Activated CD4-positive, alpha-beta T cell treated with anti-CD3 and anti-CD28 coated beads for 4 hours (primary cell): ENCODE data around the gene CPEB3.

Experiments used
- DNase-seq, 2 donors: peaks; one replicate each; pipeline ENCODE4 v3.0.0-alpha.2; 2020

CPEB3 gene

DNA sequence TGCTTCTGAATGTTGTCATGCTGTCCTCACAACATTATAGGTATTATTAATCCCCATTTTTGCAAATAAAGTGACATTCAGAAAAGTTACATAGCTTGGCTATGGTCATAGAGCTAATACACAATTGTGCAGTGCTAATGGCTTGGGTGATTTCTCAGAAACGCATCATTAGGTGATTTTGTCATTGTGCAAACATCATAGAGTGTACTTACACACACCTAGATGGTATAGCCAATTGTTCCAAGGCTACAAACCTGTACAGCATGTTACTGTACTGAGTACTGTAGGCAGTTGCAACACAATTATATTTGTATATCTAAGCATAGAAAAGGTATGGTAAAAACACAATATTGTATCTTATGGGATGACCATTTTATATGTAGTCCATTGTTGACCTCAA is 276.3 kb downstream of the CPEB3 start:
- no peak for DNase-seq

- DNase-seq, result no peak
Observed at GRCh38 chr10:92011560-92012214, 279.2 kb downstream of the CPEB3 start.

DNA sequence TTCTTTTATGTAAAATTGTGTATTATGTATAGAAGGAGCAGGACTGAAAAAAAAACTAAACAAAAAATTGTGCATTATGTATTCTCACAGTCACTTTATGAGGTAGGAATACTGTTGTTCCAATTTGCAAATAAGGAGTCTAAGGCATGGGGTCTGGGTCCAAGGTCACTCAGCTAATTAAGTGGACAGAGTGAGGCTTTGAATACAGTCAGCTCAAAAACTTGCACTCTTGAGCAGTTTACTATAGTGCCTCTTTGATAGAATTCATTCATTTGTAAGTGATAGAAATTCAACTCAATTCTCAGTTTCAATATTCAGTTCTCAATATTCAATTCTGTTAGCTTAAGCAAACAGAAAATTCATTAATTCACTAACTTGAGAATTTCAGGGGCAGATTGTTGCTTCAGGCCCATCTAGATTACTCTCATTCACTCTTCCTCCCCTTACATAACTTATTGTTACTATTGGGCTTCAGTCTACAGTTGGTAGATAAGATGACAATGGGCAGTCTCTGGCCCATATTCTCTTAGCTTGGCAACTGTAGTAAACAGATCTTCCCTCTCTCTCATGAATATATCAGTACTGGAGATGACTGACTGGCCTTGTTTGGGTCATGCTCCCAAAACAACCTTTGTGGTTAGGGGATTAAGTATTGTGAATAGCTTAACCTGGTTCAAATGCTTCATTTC is 280.7 kb downstream of the CPEB3 start:
- no peak for DNase-seq

DNA sequence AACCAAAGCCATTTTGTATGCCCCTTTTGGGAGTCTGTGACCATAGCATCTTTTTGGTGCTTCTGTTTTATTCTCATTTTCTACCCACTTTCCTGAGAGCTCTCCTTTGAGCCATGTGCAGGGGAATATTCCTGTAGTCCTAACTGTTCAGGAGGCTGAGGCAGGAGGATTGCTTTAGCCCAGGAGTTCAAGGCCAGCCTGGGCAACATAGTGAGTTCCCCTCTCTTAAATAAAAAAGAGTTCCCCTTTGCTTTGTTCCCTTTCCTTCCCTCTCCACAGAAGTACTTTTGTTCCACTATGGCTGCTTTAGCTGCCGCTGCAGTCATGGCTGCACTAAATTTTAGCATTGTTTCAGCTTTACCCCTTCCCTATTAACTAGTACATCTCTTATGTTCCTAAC is 281.4 kb downstream of the CPEB3 start:
- DNase-seq, result no peak

GRCh38 chr10:92005978-92006377 is 284.9 kb downstream of the CPEB3 start:
- no peak for DNase-seq

- no peak for DNase-seq
Observed at GRCh38 chr10:92003258-92003657, 287.6 kb downstream of the CPEB3 start.

DNA sequence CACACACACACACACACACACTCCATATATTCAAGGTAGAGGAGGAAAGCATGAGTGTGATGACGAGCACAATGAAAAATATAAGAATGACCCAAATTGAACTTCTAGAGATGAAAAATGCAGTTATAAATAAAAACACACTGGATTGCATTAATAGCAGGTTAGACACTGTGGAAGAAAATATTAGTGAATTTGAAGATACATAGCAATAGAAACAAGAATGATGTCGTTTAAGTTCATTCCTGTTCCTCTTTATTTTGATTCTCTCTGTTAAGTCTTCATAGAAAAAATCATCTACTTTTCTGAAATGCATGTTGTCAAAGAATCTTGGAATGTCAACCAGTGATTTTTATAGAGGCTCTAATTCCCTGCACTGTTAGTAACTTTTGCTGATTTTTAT is 288.9 kb downstream of the CPEB3 start:
- DNase-seq, result no peak

DNA sequence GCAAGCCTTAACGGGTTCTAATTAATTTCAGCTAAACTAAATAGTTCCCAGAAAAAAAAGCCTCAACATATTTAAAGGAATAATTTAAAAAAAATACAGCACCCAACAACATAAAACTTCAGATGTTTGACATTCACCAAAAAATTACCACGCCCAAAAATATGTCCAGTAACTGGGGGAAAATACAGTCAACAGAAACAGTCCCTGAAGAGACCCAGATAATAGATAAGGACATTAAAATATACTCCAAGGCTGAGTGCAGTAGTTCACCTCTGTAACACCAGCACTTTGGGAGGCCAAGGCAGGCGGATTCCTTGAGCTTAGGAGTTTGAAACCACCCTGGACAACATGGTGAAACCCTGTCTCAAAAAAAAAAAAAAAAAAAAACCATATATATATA is 289.3 kb downstream of the CPEB3 start:
- DNase-seq, result no peak
